GM23338 (cell line): ENCODE results near the gene GRID2. TPM values are rescaled to one million over a fixed set of nuclear protein-coding genes. Genes with fewer than 3 reads are reported as not detected.

Experiments used
- ATAC-seq: fragments of 200-7000 bp; cut with Tn5 transposase; 3 replicates; pipeline ENCODE4 v1.9.1; 2020
- DNase-seq: peaks from one replicate; pipeline ENCODE4 v3.0.0-alpha.2; 2015; ENCODE audit warnings: low spot score
- H2AFZ ChIP-seq: fragments of 200-600 bp; sonication (generic); 2 replicates; pipeline ENCODE4 v1.8.0; 2016; ENCODE audit warnings: antibody characterized with exemption, mild to moderate bottlenecking, moderate library complexity
- H3F3A ChIP-seq: fragments of 200-600 bp; sonication (generic); replicated peaks from 2 replicates; pipeline ENCODE4 v1.8.0; 2017; ENCODE audit warnings: antibody characterized with exemption, mixed run types, low read depth
- H3K27ac ChIP-seq: fragments of 200-600 bp; sonication (generic); 2 replicates; pipeline ENCODE4 v1.6.1; 2016; ENCODE audit warnings: low read depth
- H3K27me3 ChIP-seq: fragments of 200-600 bp; sonication (generic); 2 replicates; pipeline ENCODE4 v1.8.0; 2016; ENCODE audit warnings: mild to moderate bottlenecking, mixed run types, moderate library complexity; ENCODE audit not compliant: insufficient read depth
- H3K36me3 ChIP-seq: fragments of 200-600 bp; sonication (generic); 2 replicates; pipeline ENCODE4 v1.8.0; 2016; ENCODE audit warnings: mild to moderate bottlenecking; ENCODE audit not compliant: insufficient read depth
- H3K4me1 ChIP-seq: fragments of 200-600 bp; sonication (generic); 2 replicates; pipeline ENCODE4 v1.8.0; 2016; ENCODE audit warnings: mild to moderate bottlenecking, moderate library complexity; ENCODE audit not compliant: insufficient read depth
- H3K4me2 ChIP-seq: fragments of 200-600 bp; sonication (generic); 2 replicates; pipeline ENCODE4 v1.7.1; 2017; ENCODE audit warnings: mixed run types
- H3K4me3 ChIP-seq: fragments of 200-600 bp; sonication (generic); 2 replicates; pipeline ENCODE4 v1.6.1; 2016; ENCODE audit warnings: mixed run types
- H3K79me2 ChIP-seq: fragments of 200-600 bp; sonication (generic); replicated peaks from 2 replicates; pipeline ENCODE4 v1.8.0; 2017; ENCODE audit warnings: mild to moderate bottlenecking; ENCODE audit not compliant: insufficient read depth
- H3K9me2 ChIP-seq: fragments of 200-600 bp; sonication (generic); 2 replicates; pipeline ENCODE4 v1.8.0; 2017; ENCODE audit not compliant: insufficient read depth
- H4K20me1 ChIP-seq: fragments of 200-600 bp; sonication (generic); replicated peaks from 2 replicates; pipeline ENCODE4 v1.8.0; 2017; ENCODE audit warnings: mild to moderate bottlenecking; ENCODE audit not compliant: insufficient read depth
- H3K27ac Mint-ChIP-seq: 2 replicates; pipeline ENCODE4 v1.8.0; 2020; ENCODE audit warnings: inconsistent platforms, mild to moderate bottlenecking, moderate library complexity, mixed read lengths
- H3K27me3 Mint-ChIP-seq: 3 replicates; pipeline ENCODE4 v1.8.0; 2022; ENCODE audit warnings: low read depth, mild to moderate bottlenecking, moderate library complexity, mixed read lengths, inconsistent platforms; ENCODE audit not compliant: insufficient read depth, poor library complexity
- H3K36me3 Mint-ChIP-seq: 3 replicates; pipeline ENCODE4 v1.8.0; 2021; ENCODE audit warnings: low read depth, mild to moderate bottlenecking, inconsistent platforms, moderate library complexity, mixed read lengths
- H3K4me1 Mint-ChIP-seq: 3 replicates; pipeline ENCODE4 v1.8.0; 2020; ENCODE audit warnings: mild to moderate bottlenecking, inconsistent platforms, mixed read lengths
- H3K4me3 Mint-ChIP-seq: 3 replicates; pipeline ENCODE4 v1.8.0; 2021; ENCODE audit warnings: moderate library complexity, mild to moderate bottlenecking, inconsistent platforms, mixed read lengths
- H3K9me3 Mint-ChIP-seq: 3 replicates; pipeline ENCODE4 v1.8.0; 2020; ENCODE audit warnings: moderate library complexity, mild to moderate bottlenecking, inconsistent platforms, mixed read lengths
- CREB1 ChIP-seq: fragments of 250-450 bp; sonication (Bioruptor Pico); IDR thresholded peaks from 2 replicates; pipeline ENCODE4 v1.5.0; 2020; ENCODE audit warnings: low read depth, mild to moderate bottlenecking, moderate library complexity
- EZH2 ChIP-seq: fragments of 200-600 bp; sonication (generic); IDR thresholded peaks from one replicate; pipeline ENCODE4 v1.8.0; 2017; ENCODE audit warnings: antibody characterized with exemption, mild to moderate bottlenecking, low read depth; ENCODE audit not compliant: unreplicated experiment
- EZH2phosphoT487 ChIP-seq: fragments of 200-600 bp; sonication (generic); IDR thresholded peaks from one replicate; pipeline ENCODE4 v1.8.1; 2018; ENCODE audit warnings: antibody characterized with exemption; ENCODE audit not compliant: unreplicated experiment
- JUNB ChIP-seq: IDR thresholded peaks from one replicate; pipeline ENCODE4 v1.6.1; 2016; ENCODE audit warnings: antibody characterized with exemption; ENCODE audit not compliant: unreplicated experiment
- POLR2AphosphoS5 ChIP-seq: IDR thresholded peaks from 2 replicates; pipeline ENCODE4 v1.6.1; 2016; ENCODE audit warnings: antibody characterized with exemption, low read depth
- STAT1 ChIP-seq: IDR thresholded peaks from one replicate; pipeline ENCODE4 v1.6.1; 2016; ENCODE audit warnings: antibody characterized with exemption; ENCODE audit not compliant: unreplicated experiment
- ZNF114 ChIP-seq: fragments of 250-450 bp; sonication (Bioruptor Pico); IDR thresholded peaks from 2 replicates; pipeline ENCODE4 v1.5.0; 2020; ENCODE audit warnings: mild to moderate bottlenecking, moderate library complexity
- polyA plus RNA-seq: library from polyadenylated mRNA; unstranded; fragments of >200 nt; fragmentation: Nextera tagmentation; extraction: Ambion mirVana; gene quantifications from 2 replicates; pipeline ENCODE4 v1.2.1, GENCODE V29; 2016
- total RNA-seq: library from RNA; depleted of rRNA; stranded (reverse); fragments of >200 nt; shearing (Covaris generic); gene quantifications from 2 replicates; pipeline ENCODE4 v1.2.3, GENCODE V29; 2014
- TF ChIP-seq, protein P1 (sequence below), 2 experiments: fragments of 200-600 bp in 1 of 2; sonication (generic) in 1 of 2; conservative IDR thresholded peaks; 2 replicates each; pipeline versions ENCODE4 v1.5.1 to v1.6.1; 2016 to 2017; ENCODE audit warnings: antibody characterized with exemption in 2 of 2, low read depth in 2 of 2, mild to moderate bottlenecking in 2 of 2, moderate library complexity in 1 of 2
- TF ChIP-seq, protein P2 (sequence below): IDR thresholded peaks from one replicate; pipeline ENCODE4 v1.6.1; 2018; ENCODE audit warnings: antibody characterized with exemption; ENCODE audit not compliant: unreplicated experiment
- TF ChIP-seq, protein P3 (sequence below): IDR thresholded peaks from 2 replicates; pipeline ENCODE4 v1.6.1; 2016; ENCODE audit warnings: antibody characterized with exemption
- TF ChIP-seq, protein P4 (sequence below): fragments of 250-450 bp; sonication (Bioruptor Pico); IDR thresholded peaks from 2 replicates; pipeline ENCODE4 v1.5.0; 2020; ENCODE audit warnings: mild to moderate bottlenecking, moderate library complexity

Gene GRID2
- total and polyA plus RNA-seq, 2 experiments from 2014 or later: 19.9 to 65.4 TPM

DNA sequence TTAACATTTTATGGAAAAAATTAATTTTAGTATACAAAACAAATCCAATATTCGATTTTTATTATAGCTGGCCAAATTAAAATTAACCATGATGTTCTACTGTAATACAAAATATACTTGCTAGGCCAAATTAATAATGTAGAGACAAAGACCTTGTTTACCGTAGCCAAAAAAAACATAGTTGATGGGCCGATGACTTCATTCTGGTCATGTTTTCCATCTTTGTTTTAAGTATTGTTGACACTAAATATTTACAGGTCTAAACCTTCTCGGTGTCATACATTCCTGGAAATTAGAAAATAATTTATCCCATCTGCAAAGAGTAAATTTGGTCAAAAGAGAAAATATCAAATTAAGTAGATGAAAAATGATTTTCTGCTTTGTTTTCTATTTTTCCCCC, 698.5 kb downstream of the GRID2 start (continued):
- TF ChIP-seq, protein P1, sequence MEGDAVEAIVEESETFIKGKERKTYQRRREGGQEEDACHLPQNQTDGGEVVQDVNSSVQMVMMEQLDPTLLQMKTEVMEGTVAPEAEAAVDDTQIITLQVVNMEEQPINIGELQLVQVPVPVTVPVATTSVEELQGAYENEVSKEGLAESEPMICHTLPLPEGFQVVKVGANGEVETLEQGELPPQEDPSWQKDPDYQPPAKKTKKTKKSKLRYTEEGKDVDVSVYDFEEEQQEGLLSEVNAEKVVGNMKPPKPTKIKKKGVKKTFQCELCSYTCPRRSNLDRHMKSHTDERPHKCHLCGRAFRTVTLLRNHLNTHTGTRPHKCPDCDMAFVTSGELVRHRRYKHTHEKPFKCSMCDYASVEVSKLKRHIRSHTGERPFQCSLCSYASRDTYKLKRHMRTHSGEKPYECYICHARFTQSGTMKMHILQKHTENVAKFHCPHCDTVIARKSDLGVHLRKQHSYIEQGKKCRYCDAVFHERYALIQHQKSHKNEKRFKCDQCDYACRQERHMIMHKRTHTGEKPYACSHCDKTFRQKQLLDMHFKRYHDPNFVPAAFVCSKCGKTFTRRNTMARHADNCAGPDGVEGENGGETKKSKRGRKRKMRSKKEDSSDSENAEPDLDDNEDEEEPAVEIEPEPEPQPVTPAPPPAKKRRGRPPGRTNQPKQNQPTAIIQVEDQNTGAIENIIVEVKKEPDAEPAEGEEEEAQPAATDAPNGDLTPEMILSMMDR (conservative IDR thresholded peaks at IDR 0.05; ENCODE audit: low read depth in 2 of 2): no peak
- TF ChIP-seq, protein P2, sequence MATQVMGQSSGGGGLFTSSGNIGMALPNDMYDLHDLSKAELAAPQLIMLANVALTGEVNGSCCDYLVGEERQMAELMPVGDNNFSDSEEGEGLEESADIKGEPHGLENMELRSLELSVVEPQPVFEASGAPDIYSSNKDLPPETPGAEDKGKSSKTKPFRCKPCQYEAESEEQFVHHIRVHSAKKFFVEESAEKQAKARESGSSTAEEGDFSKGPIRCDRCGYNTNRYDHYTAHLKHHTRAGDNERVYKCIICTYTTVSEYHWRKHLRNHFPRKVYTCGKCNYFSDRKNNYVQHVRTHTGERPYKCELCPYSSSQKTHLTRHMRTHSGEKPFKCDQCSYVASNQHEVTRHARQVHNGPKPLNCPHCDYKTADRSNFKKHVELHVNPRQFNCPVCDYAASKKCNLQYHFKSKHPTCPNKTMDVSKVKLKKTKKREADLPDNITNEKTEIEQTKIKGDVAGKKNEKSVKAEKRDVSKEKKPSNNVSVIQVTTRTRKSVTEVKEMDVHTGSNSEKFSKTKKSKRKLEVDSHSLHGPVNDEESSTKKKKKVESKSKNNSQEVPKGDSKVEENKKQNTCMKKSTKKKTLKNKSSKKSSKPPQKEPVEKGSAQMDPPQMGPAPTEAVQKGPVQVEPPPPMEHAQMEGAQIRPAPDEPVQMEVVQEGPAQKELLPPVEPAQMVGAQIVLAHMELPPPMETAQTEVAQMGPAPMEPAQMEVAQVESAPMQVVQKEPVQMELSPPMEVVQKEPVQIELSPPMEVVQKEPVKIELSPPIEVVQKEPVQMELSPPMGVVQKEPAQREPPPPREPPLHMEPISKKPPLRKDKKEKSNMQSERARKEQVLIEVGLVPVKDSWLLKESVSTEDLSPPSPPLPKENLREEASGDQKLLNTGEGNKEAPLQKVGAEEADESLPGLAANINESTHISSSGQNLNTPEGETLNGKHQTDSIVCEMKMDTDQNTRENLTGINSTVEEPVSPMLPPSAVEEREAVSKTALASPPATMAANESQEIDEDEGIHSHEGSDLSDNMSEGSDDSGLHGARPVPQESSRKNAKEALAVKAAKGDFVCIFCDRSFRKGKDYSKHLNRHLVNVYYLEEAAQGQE: no peak
- TF ChIP-seq EZH2phosphoT487 (no peak), EZH2 (no peak), STAT1 (no peak), JUNB (no peak)

DNA sequence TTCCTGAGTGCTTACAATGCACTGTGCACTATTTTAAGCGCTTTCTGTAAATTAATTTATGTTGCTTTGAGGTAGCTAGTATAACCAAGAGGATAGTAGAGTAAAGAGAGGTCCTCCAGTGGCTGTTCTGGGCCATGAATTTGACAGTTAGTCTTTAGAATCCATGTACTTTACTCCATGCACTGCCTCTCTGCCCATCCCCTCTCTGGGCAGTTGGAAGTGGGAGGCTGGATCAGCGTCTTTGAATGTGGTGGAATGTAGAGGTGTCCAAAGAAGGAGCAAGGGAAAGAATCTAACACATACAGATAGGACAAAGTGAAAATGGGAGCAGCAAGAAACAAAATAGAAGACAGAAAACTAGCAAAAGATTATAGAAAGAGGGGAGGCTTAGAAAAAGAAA, 712.6 kb downstream of the GRID2 start:
- no peak overlapping the region for H3K4me3 ChIP-seq
- Mint-ChIP-seq H3K4me1 (peaks cover 32% of the 10 kb centered on the region), H3K27ac (no peak overlapping the region)
- TF ChIP-seq, protein P3, sequence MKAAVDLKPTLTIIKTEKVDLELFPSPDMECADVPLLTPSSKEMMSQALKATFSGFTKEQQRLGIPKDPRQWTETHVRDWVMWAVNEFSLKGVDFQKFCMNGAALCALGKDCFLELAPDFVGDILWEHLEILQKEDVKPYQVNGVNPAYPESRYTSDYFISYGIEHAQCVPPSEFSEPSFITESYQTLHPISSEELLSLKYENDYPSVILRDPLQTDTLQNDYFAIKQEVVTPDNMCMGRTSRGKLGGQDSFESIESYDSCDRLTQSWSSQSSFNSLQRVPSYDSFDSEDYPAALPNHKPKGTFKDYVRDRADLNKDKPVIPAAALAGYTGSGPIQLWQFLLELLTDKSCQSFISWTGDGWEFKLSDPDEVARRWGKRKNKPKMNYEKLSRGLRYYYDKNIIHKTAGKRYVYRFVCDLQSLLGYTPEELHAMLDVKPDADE: no peak
- TF ChIP-seq, protein P4, sequence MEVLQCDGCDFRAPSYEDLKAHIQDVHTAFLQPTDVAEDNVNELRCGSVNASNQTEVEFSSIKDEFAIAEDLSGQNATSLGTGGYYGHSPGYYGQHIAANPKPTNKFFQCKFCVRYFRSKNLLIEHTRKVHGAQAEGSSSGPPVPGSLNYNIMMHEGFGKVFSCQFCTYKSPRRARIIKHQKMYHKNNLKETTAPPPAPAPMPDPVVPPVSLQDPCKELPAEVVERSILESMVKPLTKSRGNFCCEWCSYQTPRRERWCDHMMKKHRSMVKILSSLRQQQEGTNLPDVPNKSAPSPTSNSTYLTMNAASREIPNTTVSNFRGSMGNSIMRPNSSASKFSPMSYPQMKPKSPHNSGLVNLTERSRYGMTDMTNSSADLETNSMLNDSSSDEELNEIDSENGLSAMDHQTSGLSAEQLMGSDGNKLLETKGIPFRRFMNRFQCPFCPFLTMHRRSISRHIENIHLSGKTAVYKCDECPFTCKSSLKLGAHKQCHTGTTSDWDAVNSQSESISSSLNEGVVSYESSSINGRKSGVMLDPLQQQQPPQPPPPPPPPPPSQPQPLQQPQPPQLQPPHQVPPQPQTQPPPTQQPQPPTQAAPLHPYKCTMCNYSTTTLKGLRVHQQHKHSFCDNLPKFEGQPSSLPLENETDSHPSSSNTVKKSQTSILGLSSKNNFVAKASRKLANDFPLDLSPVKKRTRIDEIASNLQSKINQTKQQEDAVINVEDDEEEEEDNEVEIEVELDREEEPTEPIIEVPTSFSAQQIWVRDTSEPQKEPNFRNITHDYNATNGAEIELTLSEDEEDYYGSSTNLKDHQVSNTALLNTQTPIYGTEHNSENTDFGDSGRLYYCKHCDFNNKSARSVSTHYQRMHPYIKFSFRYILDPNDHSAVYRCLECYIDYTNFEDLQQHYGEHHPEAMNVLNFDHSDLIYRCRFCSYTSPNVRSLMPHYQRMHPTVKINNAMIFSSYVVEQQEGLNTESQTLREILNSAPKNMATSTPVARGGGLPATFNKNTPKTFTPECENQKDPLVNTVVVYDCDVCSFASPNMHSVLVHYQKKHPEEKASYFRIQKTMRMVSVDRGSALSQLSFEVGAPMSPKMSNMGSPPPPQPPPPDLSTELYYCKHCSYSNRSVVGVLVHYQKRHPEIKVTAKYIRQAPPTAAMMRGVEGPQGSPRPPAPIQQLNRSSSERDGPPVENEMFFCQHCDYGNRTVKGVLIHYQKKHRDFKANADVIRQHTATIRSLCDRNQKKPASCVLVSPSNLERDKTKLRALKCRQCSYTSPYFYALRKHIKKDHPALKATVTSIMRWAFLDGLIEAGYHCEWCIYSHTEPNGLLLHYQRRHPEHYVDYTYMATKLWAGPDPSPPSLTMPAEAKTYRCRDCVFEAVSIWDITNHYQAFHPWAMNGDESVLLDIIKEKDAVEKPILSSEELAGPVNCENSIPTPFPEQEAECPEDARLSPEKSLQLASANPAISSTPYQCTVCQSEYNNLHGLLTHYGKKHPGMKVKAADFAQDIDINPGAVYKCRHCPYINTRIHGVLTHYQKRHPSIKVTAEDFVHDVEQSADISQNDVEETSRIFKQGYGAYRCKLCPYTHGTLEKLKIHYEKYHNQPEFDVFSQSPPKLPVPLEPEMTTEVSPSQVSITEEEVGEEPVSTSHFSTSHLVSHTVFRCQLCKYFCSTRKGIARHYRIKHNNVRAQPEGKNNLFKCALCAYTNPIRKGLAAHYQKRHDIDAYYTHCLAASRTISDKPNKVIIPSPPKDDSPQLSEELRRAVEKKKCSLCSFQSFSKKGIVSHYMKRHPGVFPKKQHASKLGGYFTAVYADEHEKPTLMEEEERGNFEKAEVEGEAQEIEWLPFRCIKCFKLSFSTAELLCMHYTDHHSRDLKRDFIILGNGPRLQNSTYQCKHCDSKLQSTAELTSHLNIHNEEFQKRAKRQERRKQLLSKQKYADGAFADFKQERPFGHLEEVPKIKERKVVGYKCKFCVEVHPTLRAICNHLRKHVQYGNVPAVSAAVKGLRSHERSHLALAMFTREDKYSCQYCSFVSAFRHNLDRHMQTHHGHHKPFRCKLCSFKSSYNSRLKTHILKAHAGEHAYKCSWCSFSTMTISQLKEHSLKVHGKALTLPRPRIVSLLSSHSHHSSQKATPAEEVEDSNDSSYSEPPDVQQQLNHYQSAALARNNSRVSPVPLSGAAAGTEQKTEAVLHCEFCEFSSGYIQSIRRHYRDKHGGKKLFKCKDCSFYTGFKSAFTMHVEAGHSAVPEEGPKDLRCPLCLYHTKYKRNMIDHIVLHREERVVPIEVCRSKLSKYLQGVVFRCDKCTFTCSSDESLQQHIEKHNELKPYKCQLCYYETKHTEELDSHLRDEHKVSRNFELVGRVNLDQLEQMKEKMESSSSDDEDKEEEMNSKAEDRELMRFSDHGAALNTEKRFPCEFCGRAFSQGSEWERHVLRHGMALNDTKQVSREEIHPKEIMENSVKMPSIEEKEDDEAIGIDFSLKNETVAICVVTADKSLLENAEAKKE (CRISPR knock-in tag): no peak
- TF ChIP-seq CREB1: no peak
- TF ChIP-seq, protein P1 (conservative IDR thresholded peaks at IDR 0.05; ENCODE audit: low read depth in 2 of 2): no peak
- no peak for TF ChIP-seq POLR2AphosphoS5
- TF ChIP-seq ZNF114: no peak

More for the DNA sequence above, 712.6 kb downstream of the GRID2 start:
- no peak for DNase-seq
- Histone ChIP-seq H3K79me2 (no peaks in the 10 kb centered on the region), H3K27me3 (no peaks in the 10 kb centered on the region), H3K9me2 (no peaks in the 10 kb centered on the region), H3K4me2 (no peak overlapping the region), H3K4me1 (peaks cover 25% of the 10 kb centered on the region), H2AFZ (no peak overlapping the region), H3K36me3 (no peaks in the 10 kb centered on the region), H4K20me1 (no peaks in the 10 kb centered on the region), H3K27ac (no peak overlapping the region), H3F3A (no peaks in the 10 kb centered on the region)
- no peaks in the 10 kb centered on the region for H3K9me3 Mint-ChIP-seq
- peak; percentile 60 for ATAC-seq
- peaks cover 2% of the 10 kb centered on the region for H3K27me3 Mint-ChIP-seq
- H3K36me3 Mint-ChIP-seq: no peaks in the 10 kb centered on the region
- no peak overlapping the region for H3K4me3 Mint-ChIP-seq
